HepG2 (cell line): ENCODE measurements around the gene TXNRD1. TPM values are rescaled to one million over a fixed set of nuclear protein-coding genes. Genes with fewer than 3 reads are reported as not detected.

Experiments
- ATAC-seq: fragments of 200-7000 bp; cut with Tn5 transposase; 3 replicates; pipeline ENCODE4 v1.9.1; 2020; ENCODE audit warnings: mild to moderate bottlenecking, moderate library complexity
- BruUV-seq: library from RNA; stranded (reverse); fragments of 400-500 nt; replicated peaks from 2 replicates; lab custom pipeline; 2021; lab: Mats Ljungman, UMichigan
- CTCF ChIA-PET: fragments of 300-600 bp; formaldehyde crosslinking; extraction: SDS; loops from one replicate; lab custom pipeline; 2021; ENCODE audit warnings: low total read pairs, inconsistent platforms, low intra/inter-chr PET ratio; lab: Yijun Ruan, JAX
- POLR2A ChIA-PET: fragments of 350-600 bp; sonication (Branson Sonifier 250); formaldehyde crosslinking; loops from one replicate; lab custom pipeline; 2020; ENCODE audit warnings: antibody characterized with exemption, inconsistent platforms; lab: Yijun Ruan, JAX
- DNase-seq: peaks from one replicate; pipeline ENCODE4 v3.0.0-alpha.2; 2015; ENCODE audit warnings: low spot score
- FAIRE-seq: peaks from 3 replicates; lab custom pipeline; 2011; peaks lifted over from hg19 to GRCh38; lab: Jason Lieb, UNC
- H2AFZ ChIP-seq: one replicate; pipeline ENCODE4 v1.6.1; 2011; ENCODE audit warnings: low read length, inconsistent platforms
- H3K27ac ChIP-seq: fragments of 300-600 bp; 3 replicates; pipeline ENCODE4 v1.8.0; 2011; ENCODE audit warnings: mixed run types, mild to moderate bottlenecking, mixed read lengths, low read length, inconsistent platforms; ENCODE audit not compliant: insufficient read depth; ENCODE audit errors: extremely low read length
- H3K27me3 ChIP-seq, 2 experiments: fragments of 200-600 bp in 1 of 2; 2 replicates in 1 of 2; 3 replicates in 1 of 2; pipeline versions ENCODE4 v1.6.0 to v1.8.0; 2011; ENCODE audit warnings: low read length in 2 of 2, mild to moderate bottlenecking in 2 of 2, moderate library complexity in 2 of 2, inconsistent platforms in 1 of 2; ENCODE audit not compliant: insufficient read depth in 2 of 2, control insufficient read depth in 1 of 2
- H3K36me3 ChIP-seq, 2 experiments: fragments of 200-600 bp in 1 of 2; replicated peaks in 1 of 2; 2 replicates in 1 of 2; 3 replicates in 1 of 2; pipeline versions ENCODE4 v1.5.1 to v1.8.0; 2011; ENCODE audit warnings: low read length in 2 of 2, inconsistent platforms in 1 of 2; ENCODE audit not compliant: insufficient read depth in 2 of 2, control insufficient read depth in 1 of 2
- H3K4me1 ChIP-seq: 2 replicates; pipeline ENCODE4 v1.5.1; 2012; ENCODE audit warnings: low read length, inconsistent platforms; ENCODE audit not compliant: insufficient read depth
- H3K4me2 ChIP-seq: 2 replicates; pipeline ENCODE4 v1.6.0; 2011; ENCODE audit warnings: low read depth, low read length, inconsistent platforms
- H3K4me3 ChIP-seq, 3 experiments: fragments of 200-600 bp in 1 of 3; sonication (generic), shearing (Covaris generic) in 1 of 3; replicated peaks in 1 of 3; 2 replicates each; pipeline ENCODE4 v1.5.1; 2011 to 2016; ENCODE audit warnings: low read length in 3 of 3, inconsistent platforms in 2 of 3, low read depth in 2 of 3, mild to moderate bottlenecking in 2 of 3, control low read depth in 1 of 3, mixed read lengths in 1 of 3; ENCODE audit not compliant: insufficient read depth in 1 of 3
- H3K79me2 ChIP-seq: one replicate; pipeline ENCODE4 v1.6.1; 2011; ENCODE audit warnings: low read length, inconsistent platforms; ENCODE audit not compliant: insufficient read depth
- H3K9ac ChIP-seq: 2 replicates; pipeline ENCODE4 v1.6.0; 2011; ENCODE audit warnings: mild to moderate bottlenecking, low read depth, low read length, inconsistent platforms; ENCODE audit not compliant: insufficient read depth
- H3K9me3 ChIP-seq: 2 replicates; pipeline ENCODE4 v1.5.1; 2012; ENCODE audit warnings: mild to moderate bottlenecking, low read length
- H4K20me1 ChIP-seq: 2 replicates; pipeline ENCODE4 v1.6.0; 2011; ENCODE audit warnings: inconsistent platforms, mild to moderate bottlenecking, low read length, moderate library complexity; ENCODE audit not compliant: insufficient read depth
- HDAC6 ChIP-seq: fragments of 200-600 bp; sonication (generic); IDR thresholded peaks from 2 replicates; pipeline ENCODE4 v1.7.0; 2017; ENCODE audit warnings: mild to moderate bottlenecking, antibody characterized with exemption, low read length, low read depth
- POLR2AphosphoS2 ChIP-seq: IDR thresholded peaks from 2 replicates; pipeline ENCODE4 v1.6.1; 2011; ENCODE audit warnings: low read depth, low read length, improper control_type of control experiment
- RBM22 ChIP-seq: fragments of 200-400 bp; formaldehyde crosslinking; optimal IDR thresholded peaks from 2 replicates; pipeline ENCODE3; 2017; ENCODE audit warnings: mild to moderate bottlenecking, low read length, moderate library complexity
- TEAD3 ChIP-seq: optimal IDR thresholded peaks from 2 replicates; pipeline ENCODE3; 2016; ENCODE audit warnings: borderline replicate concordance
- WGBS: methylation state at CpG from one replicate; pipeline ENCODE4 v1.1.6; 2017; ENCODE audit warnings: low lambda C conversion rate; 5-methylcytosine and 5-hydroxymethylcytosine counted together
- in situ Hi-C: cut with HindIII; loops from 2 replicates; pipeline ENCODE4 v1.10.0; 2017; ENCODE audit warnings: low pct_unique_long_range_greater_than_20kb; ENCODE audit not compliant: extremely low pct_ligation_motif_present
- intact Hi-C: fragments of 100-400 bp; cut with micrococcal nuclease; formaldehyde crosslinking; loops from one replicate; pipeline ENCODE4 v1.10.0; 2022; ENCODE audit not compliant: unreplicated experiment
- polyA plus RNA-seq, 8 experiments: library from polyadenylated mRNA; depleted of rRNA in 3 of 8; stranded (reverse) in 7 of 8; unstranded in 1 of 8; fragments of >200 nt; fragmentation: Illumina TruSeq in 4 of 8; extraction: Trizol in 4 of 8; gene quantifications; 2 replicates each; pipeline versions ENCODE4 v1.2.1 to v1.2.3, GENCODE V29; 2011 to 2016; ENCODE audit warnings: low read depth in 4 of 8, missing spikeins in 1 of 8, mixed read lengths in 1 of 8; ENCODE audit not compliant: insufficient read depth in 1 of 8
- total RNA-seq, 5 experiments: library from RNA; depleted of rRNA; stranded (reverse); fragments of >200 nt; fragmentation: Illumina TruSeq; extraction: Trizol; gene quantifications; 2 replicates each; pipeline ENCODE4 v1.2.3, GENCODE V29; 2016; ENCODE audit warnings: low read depth in 1 of 5
- TF ChIP-seq, protein P1 (sequence below): sonication (generic); formaldehyde crosslinking; IDR thresholded peaks from 2 replicates; pipeline ENCODE4 v1.5.0; 2020; ENCODE audit warnings: missing genetic modification reagents, mild to moderate bottlenecking, borderline replicate concordance

Gene TXNRD1
- total and polyA plus RNA-seq, 2 of the 13 experiments (the other 11 are each of a cell fraction or from before 2014, with no cell fraction given): 54.0 to 190 TPM

DNA sequence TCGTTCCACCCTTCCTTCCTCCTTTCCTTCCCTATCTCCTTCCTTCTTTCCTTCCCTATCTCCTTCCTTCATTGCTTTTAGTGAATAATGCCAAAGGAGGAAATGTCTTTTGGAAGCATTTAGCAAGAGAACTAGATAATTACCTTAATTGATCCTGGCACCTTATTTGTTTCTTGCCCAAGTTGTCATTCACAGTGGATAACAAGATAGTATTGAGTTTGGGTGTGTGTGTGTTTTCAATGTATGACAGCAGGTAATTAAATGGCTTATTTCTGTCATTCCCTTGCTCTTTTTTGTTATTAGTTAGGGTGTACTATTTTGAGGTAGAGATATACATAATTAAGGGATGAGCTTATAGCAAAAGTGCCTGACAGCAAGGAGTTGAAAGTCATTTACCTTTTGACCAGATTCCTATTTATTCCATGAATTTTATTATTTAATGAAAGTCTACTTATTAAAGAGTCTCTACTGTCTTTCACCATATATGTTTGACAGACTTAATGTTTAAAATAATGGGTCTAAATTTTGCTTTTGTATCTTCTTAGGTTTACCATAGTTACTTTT is 118.2 kb downstream of the TXNRD1 start:
- ChIA-PET POLR2A (no interaction called here), CTCF (no interaction called here)
- H4K20me1 ChIP-seq: peaks cover 3% of the 10 kb centered on the region; the same call in 1 of the 2 replicates
- H3K36me3 ChIP-seq: peaks cover 11 to 69% of the 10 kb centered on the region in 2 experiments; a peak in 4 of 5 replicates
- TF ChIP-seq HDAC6: no peak
- TF ChIP-seq RBM22: peak; percentile 33
- TF ChIP-seq POLR2AphosphoS2: peak; percentile 47; the same call in 1 of the 2 replicates
- no peak for TF ChIP-seq TEAD3
- H3K79me2 ChIP-seq: no peaks in the 10 kb centered on the region
- no peak for ATAC-seq
- no peak for FAIRE-seq
- no TSS peak for BruUV-seq
- H3K4me2 ChIP-seq: no peak overlapping the region
- no peak for DNase-seq
- H2AFZ ChIP-seq: no peak overlapping the region
- no peak overlapping the region for H3K4me3 ChIP-seq
- H3K9me3 ChIP-seq: no peaks in the 10 kb centered on the region
- H3K9ac ChIP-seq: no peak overlapping the region
- in situ Hi-C loops (no loop called here), intact Hi-C loops (no loop called here)
- 97% methylated on average over 1 of the region's 1 CpG for WGBS
- H3K27me3 ChIP-seq: no peaks in the 10 kb centered on the region
- no peaks in the 10 kb centered on the region for H3K4me1 ChIP-seq
- no peak overlapping the region for H3K27ac ChIP-seq

DNA sequence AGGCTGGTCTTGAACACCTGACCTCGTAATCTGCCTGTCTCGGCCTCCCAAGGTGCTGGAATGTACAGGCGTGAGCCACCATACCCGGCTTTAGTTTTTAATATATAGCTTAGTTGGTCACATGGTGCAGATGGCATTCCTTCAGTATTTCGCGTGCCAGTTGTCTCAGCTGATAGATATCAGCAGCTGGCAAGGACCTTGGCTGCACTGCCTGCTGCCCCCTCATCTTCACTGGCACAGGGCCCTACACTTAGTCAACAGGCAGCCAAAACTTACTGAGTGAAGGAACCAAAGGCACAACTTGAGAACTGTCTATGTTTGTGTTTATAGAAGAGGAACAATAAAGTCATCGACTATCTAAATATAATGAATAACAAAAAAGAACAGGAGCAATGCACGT is 119.0 kb downstream of the TXNRD1 start:
- H3K4me3 ChIP-seq: no peak overlapping the region
- FAIRE-seq: no peak
- no peaks in the 10 kb centered on the region for H3K27me3 ChIP-seq
- no peak overlapping the region for H3K9ac ChIP-seq
- ChIA-PET POLR2A (no interaction called here), CTCF (no interaction called here)
- in situ Hi-C loops (no loop called here), intact Hi-C loops (no loop called here)
- no peak overlapping the region for H3K27ac ChIP-seq
- H4K20me1 ChIP-seq: peaks cover 3% of the 10 kb centered on the region; the same call in 1 of the 2 replicates
- no peak for DNase-seq
- TF ChIP-seq, protein P1, sequence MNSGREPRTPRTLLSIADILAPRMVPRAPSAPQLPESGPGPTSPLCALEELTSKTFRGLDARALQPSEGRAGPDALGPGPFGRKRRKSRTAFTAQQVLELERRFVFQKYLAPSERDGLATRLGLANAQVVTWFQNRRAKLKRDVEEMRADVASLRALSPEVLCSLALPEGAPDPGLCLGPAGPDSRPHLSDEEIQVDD (CRISPR knock-in tag): no peak
- peak; percentile 53 for TF ChIP-seq RBM22
- no peak overlapping the region for H2AFZ ChIP-seq
- WGBS: 98% methylated on average over 8 of the region's 8 CpGs
- H3K36me3 ChIP-seq: peaks cover 10 to 70% of the 10 kb centered on the region in 2 experiments
- H3K79me2 ChIP-seq: no peaks in the 10 kb centered on the region
- no peaks in the 10 kb centered on the region for H3K9me3 ChIP-seq
- no TSS peak for BruUV-seq
- H3K4me1 ChIP-seq: no peaks in the 10 kb centered on the region
- peak; percentile 15; the same call in 1 of the 3 replicates for ATAC-seq
- no peak overlapping the region for H3K4me2 ChIP-seq
